ENCODE data around the gene DOK3. TPM values are rescaled to one million over a fixed set of nuclear protein-coding genes. Genes with fewer than 3 reads are reported as not detected.
A peak's percentile ranks its signal among the peaks of the same experiment; 100 is the strongest.

The DOK3 gene
- total and polyA plus RNA-seq, 2 donors (not counting 1 experiment from before 2014, with no cell fraction given), result 103 to 115 TPM

DNA sequence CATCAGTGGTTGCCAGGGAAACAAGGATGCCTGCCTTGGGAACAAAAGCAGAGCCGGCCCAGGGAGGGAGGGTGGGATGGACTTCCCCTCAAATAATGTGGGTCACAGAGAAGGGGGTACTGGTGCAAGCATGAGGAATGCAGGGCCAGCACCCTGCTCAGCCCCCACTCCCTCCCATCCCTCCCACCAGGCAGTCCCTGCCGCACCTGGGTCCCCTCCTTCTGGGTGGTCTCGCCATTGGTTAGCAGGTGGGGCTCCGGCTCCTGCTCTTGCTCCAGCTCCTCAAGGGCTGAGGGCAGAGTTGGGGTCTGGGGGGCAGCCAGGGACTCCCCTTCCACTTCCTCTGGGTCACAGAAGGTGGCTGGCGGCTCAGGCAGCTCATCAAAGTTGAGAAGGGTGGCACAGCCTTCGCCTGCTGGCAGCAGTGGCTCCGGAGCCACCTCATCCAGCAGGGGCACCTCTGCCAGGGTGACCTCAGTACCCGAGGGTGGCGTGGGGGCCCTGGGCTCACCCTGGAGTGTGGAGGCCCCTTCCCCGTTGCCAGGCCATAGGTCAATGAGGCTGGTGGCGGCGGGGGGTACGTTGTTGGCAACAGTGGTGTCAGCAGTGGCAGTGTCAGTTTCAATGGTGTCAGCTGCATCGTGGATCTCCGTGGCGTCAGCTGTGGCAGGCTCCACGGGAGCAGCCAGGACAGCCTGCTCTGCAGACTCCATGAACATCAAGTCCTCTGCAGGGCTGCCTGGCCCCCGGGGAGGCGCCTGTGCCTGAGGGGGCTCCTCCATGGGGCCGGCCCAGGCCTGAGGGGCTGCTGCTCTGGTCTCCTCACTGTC, 51.6 kb downstream of the DOK3 start:
- DNase-seq (no peak), ATAC-seq (ENCODE audit: low read depth) (no peak)
- Mint-ChIP-seq H3K27me3 (no peaks in the 10 kb centered on the region), H3K4me1 (peaks cover 18% of the 10 kb centered on the region), H3K27ac (no peak overlapping the region), H3K9me3 (ENCODE audit: insufficient read depth) (no peaks in the 10 kb centered on the region), H3K4me3 (no peak overlapping the region)
- no peak overlapping the region for H3K27ac ChIP-seq (ENCODE audit: low read length in 2 of 2)
- H3K9me3 ChIP-seq (ENCODE audit: control extremely low read depth in 1 of 3, control insufficient read depth in 2 of 3, insufficient read depth in 1 of 3, low read length in 2 of 3), result peaks cover 0 to 4% (median 0%) of the 10 kb centered on the region in 3 donors
- no peak overlapping the region for H3K9ac ChIP-seq (ENCODE audit: low read length)
- H3K79me2 ChIP-seq (ENCODE audit: control insufficient read depth, insufficient read depth, low read length), result peaks cover 4% of the 10 kb centered on the region
- H2AFZ ChIP-seq (ENCODE audit: insufficient read depth, low read depth, low read length, poor library complexity, severe bottlenecking), result no peak overlapping the region
- TF ChIP-seq EZH2 (IDR thresholded peaks at IDR 0.05; ENCODE audit: borderline replicate concordance, insufficient read depth, low read depth, low read length, poor library complexity, severe bottlenecking) (no peak), CTCF (IDR thresholded peaks at IDR 0.05) (peak; percentile 33)
- intact Hi-C loops (cut with micrococcal nuclease), result loop anchor here (2.0 kb wide), 1 partner anchor 145 kb away; no protein-coding TSS in a partner anchor
- no peak overlapping the region for H3K4me3 ChIP-seq (ENCODE audit: control extremely low read depth in 1 of 5, extremely low read depth in 1 of 5, insufficient read depth in 1 of 5, low read depth in 2 of 5, low read length in 4 of 5)
- CTCF ChIA-PET, result interaction anchor here (1.0 to 21.3 kb wide), 14 partner anchors 12 to 150 kb away, joined by 3 to 628 read pairs (median 7); partner anchors contain the start of genes DBN1, DOK3, F12 and GRK6
- no peaks in the 10 kb centered on the region for H3K27me3 ChIP-seq (replicated peaks in 1 of 4; ENCODE audit: control extremely low read depth in 1 of 4, control insufficient read depth in 3 of 4, insufficient read depth in 4 of 4, low read length in 3 of 4)
- H3K4me2 ChIP-seq (replicated peaks; ENCODE audit: low read depth, low read length, poor library complexity, severe bottlenecking), result no peak overlapping the region
- POLR2A ChIA-PET, result interaction anchor here (0.5 to 6.7 kb wide), 5 partner anchors 20 to 140 kb away, joined by 3 to 87 read pairs (median 4); no protein-coding TSS in a partner anchor
- 96% methylated on average over 17 of the region's 20 CpGs for WGBS (ENCODE audit: insufficient coverage)
- H3K4me1 ChIP-seq (ENCODE audit: control insufficient read depth in 2 of 2, insufficient read depth in 2 of 2, low read length in 2 of 2), result peaks cover 15 to 26% of the 10 kb centered on the region in 2 donors
- H4K20me1 ChIP-seq (ENCODE audit: control insufficient read depth, insufficient read depth, low read length, poor library complexity, severe bottlenecking), result peaks cover 20% of the 10 kb centered on the region
- H3K36me3 ChIP-seq (replicated peaks in 1 of 2; ENCODE audit: control extremely low read depth in 1 of 2, control insufficient read depth in 1 of 2, extremely low read depth in 1 of 2, insufficient read depth in 2 of 2, low read length in 1 of 2), result no peaks in the 10 kb centered on the region
